ENCODE results near the gene TCF20. TPM values are rescaled to one million over a fixed set of nuclear protein-coding genes. Genes with fewer than 3 reads are reported as not detected.

Gene TCF20
- polyA plus RNA-seq, 1 of the 3 experiments (the other 2 are of a cell fraction): 8.5 TPM

DNA sequence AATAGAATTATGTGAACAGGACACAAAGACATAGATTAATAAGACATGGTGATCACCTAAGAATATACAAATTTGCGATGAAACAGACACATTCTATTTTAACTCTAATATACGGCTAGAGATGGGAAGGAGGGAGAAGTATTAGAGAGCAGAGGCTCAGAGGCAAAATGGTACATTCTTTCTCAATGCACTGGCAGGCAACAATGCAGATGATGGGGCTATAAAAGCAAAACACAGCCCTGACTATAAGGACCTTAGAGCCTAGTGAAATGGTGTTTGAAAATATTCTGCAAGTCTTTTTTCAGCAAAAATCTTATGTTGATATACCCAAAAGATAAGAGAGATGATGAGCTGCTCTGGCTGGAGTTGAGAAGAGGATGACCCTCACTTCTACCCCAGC lies 13.1 kb downstream of the TCF20 start:
- 98% methylated on average over 2 of the region's 2 CpGs for WGBS (ENCODE audit: low lambda C conversion rate)
- Histone ChIP-seq H4K20me1 (ENCODE audit: insufficient read depth) (peaks cover 61% of the 10 kb centered on the region), H3K79me2 (ENCODE audit: insufficient read depth) (peaks cover 62% of the 10 kb centered on the region), H3K4me1 (ENCODE audit: control insufficient read depth in 1 of 2, insufficient read depth in 2 of 2, low read depth in 1 of 2, low read length in 1 of 2) (peaks cover 0 to 3% of the 10 kb centered on the region in 2 experiments; a peak in 2 of 4 replicates), H3K9ac (no peak overlapping the region), H2AFZ (ENCODE audit: low read depth) (no peak overlapping the region), H3K27me3 (ENCODE audit: insufficient read depth) (no peaks in the 10 kb centered on the region), H3K9me2 (no peaks in the 10 kb centered on the region), H3K4me3 (ENCODE audit: low read depth in 2 of 2, low read length in 1 of 2) (no peak overlapping the region), H3K9me3 (no peaks in the 10 kb centered on the region), H3K36me3 (replicated peaks in 1 of 2; ENCODE audit: control insufficient read depth in 1 of 2, insufficient read depth in 2 of 2, low read length in 1 of 2) (no peaks in the 10 kb centered on the region), H3K4me2 (no peak overlapping the region), H3F3A (replicated peaks; ENCODE audit: insufficient read depth) (no peaks in the 10 kb centered on the region), H3K27ac (ENCODE audit: low read depth in 2 of 2, low read length in 1 of 2) (no peak overlapping the region)
- no peak for TF ChIP-seq GABPA (IDR thresholded peaks at IDR 0.05; ENCODE audit: low read depth)
- TF ChIP-seq, protein P1, sequence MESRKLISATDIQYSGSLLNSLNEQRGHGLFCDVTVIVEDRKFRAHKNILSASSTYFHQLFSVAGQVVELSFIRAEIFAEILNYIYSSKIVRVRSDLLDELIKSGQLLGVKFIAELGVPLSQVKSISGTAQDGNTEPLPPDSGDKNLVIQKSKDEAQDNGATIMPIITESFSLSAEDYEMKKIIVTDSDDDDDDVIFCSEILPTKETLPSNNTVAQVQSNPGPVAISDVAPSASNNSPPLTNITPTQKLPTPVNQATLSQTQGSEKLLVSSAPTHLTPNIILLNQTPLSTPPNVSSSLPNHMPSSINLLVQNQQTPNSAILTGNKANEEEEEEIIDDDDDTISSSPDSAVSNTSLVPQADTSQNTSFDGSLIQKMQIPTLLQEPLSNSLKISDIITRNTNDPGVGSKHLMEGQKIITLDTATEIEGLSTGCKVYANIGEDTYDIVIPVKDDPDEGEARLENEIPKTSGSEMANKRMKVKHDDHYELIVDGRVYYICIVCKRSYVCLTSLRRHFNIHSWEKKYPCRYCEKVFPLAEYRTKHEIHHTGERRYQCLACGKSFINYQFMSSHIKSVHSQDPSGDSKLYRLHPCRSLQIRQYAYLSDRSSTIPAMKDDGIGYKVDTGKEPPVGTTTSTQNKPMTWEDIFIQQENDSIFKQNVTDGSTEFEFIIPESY (IDR thresholded peaks at IDR 0.05; ENCODE audit: borderline replicate concordance, low read depth): no peak
- TF ChIP-seq, protein P2, sequence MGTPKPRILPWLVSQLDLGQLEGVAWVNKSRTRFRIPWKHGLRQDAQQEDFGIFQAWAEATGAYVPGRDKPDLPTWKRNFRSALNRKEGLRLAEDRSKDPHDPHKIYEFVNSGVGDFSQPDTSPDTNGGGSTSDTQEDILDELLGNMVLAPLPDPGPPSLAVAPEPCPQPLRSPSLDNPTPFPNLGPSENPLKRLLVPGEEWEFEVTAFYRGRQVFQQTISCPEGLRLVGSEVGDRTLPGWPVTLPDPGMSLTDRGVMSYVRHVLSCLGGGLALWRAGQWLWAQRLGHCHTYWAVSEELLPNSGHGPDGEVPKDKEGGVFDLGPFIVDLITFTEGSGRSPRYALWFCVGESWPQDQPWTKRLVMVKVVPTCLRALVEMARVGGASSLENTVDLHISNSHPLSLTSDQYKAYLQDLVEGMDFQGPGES (IDR thresholded peaks at IDR 0.05; ENCODE audit: low read depth, low read length): no peak
- TF ChIP-seq EZH2phosphoT487 (IDR thresholded peaks at IDR 0.05; ENCODE audit: borderline replicate concordance, low read depth): no peak
- TF ChIP-seq USF2 (IDR thresholded peaks at IDR 0.05; ENCODE audit: borderline replicate concordance, low read depth, low read length): no peak
- no peak for TF ChIP-seq PBX3 (IDR thresholded peaks at IDR 0.05)
- TF ChIP-seq, protein P3, sequence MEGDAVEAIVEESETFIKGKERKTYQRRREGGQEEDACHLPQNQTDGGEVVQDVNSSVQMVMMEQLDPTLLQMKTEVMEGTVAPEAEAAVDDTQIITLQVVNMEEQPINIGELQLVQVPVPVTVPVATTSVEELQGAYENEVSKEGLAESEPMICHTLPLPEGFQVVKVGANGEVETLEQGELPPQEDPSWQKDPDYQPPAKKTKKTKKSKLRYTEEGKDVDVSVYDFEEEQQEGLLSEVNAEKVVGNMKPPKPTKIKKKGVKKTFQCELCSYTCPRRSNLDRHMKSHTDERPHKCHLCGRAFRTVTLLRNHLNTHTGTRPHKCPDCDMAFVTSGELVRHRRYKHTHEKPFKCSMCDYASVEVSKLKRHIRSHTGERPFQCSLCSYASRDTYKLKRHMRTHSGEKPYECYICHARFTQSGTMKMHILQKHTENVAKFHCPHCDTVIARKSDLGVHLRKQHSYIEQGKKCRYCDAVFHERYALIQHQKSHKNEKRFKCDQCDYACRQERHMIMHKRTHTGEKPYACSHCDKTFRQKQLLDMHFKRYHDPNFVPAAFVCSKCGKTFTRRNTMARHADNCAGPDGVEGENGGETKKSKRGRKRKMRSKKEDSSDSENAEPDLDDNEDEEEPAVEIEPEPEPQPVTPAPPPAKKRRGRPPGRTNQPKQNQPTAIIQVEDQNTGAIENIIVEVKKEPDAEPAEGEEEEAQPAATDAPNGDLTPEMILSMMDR (IDR thresholded peaks at IDR 0.05): no peak
- TF ChIP-seq FOXM1 (IDR thresholded peaks at IDR 0.05; ENCODE audit: low read depth): no peak
- no peak for TF ChIP-seq CHD2 (IDR thresholded peaks at IDR 0.05; ENCODE audit: low read length, partially characterized antibody)
- no peak for TF ChIP-seq TAF1 (IDR thresholded peaks at IDR 0.05; ENCODE audit: borderline replicate concordance, low read depth, low read length)
- TF ChIP-seq POLR2AphosphoS5 (IDR thresholded peaks at IDR 0.05; ENCODE audit: low read depth, low read length): no peak
- no peak for TF ChIP-seq FOSL2 (IDR thresholded peaks at IDR 0.05; ENCODE audit: borderline replicate concordance, low read depth)
- TF ChIP-seq NFIC (IDR thresholded peaks at IDR 0.05; ENCODE audit: borderline replicate concordance): no peak
- TF ChIP-seq REST (IDR thresholded peaks at IDR 0.05; ENCODE audit: low read depth, low read length): no peak
- no peak for TF ChIP-seq NRF1 (IDR thresholded peaks at IDR 0.05; ENCODE audit: low read depth, low read length)
- no peak for TF ChIP-seq TCF12 (IDR thresholded peaks at IDR 0.05)
- TF ChIP-seq SMC3 (IDR thresholded peaks at IDR 0.05; ENCODE audit: low read depth, low read length): no peak
- no peak for TF ChIP-seq RCOR1 (IDR thresholded peaks at IDR 0.05; ENCODE audit: low read length)
- no peak for TF ChIP-seq RFX5 (IDR thresholded peaks at IDR 0.05; ENCODE audit: low read length)
- DNase-seq: no peak
- CTCF ChIA-PET: interaction anchor here (1.2 kb wide), 2 partner anchors 11 to 30 kb away, joined by 3 read pairs; no protein-coding TSS in a partner anchor
- POLR2A ChIA-PET: no interaction called here

Measured in SK-N-SH (cell line).